Measurements from ENCODE around the gene NR2C1.

- TF ChIP-seq, protein P1, sequence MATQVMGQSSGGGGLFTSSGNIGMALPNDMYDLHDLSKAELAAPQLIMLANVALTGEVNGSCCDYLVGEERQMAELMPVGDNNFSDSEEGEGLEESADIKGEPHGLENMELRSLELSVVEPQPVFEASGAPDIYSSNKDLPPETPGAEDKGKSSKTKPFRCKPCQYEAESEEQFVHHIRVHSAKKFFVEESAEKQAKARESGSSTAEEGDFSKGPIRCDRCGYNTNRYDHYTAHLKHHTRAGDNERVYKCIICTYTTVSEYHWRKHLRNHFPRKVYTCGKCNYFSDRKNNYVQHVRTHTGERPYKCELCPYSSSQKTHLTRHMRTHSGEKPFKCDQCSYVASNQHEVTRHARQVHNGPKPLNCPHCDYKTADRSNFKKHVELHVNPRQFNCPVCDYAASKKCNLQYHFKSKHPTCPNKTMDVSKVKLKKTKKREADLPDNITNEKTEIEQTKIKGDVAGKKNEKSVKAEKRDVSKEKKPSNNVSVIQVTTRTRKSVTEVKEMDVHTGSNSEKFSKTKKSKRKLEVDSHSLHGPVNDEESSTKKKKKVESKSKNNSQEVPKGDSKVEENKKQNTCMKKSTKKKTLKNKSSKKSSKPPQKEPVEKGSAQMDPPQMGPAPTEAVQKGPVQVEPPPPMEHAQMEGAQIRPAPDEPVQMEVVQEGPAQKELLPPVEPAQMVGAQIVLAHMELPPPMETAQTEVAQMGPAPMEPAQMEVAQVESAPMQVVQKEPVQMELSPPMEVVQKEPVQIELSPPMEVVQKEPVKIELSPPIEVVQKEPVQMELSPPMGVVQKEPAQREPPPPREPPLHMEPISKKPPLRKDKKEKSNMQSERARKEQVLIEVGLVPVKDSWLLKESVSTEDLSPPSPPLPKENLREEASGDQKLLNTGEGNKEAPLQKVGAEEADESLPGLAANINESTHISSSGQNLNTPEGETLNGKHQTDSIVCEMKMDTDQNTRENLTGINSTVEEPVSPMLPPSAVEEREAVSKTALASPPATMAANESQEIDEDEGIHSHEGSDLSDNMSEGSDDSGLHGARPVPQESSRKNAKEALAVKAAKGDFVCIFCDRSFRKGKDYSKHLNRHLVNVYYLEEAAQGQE (IDR thresholded peaks at IDR 0.05; ENCODE audit: low read depth), result no peak
- no peak for TF ChIP-seq CREB1 (IDR thresholded peaks at IDR 0.05; ENCODE audit: low read depth)
- TF ChIP-seq, protein P2, sequence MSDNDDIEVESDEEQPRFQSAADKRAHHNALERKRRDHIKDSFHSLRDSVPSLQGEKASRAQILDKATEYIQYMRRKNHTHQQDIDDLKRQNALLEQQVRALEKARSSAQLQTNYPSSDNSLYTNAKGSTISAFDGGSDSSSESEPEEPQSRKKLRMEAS (IDR thresholded peaks at IDR 0.05), result no peak
- TF ChIP-seq FOXM1 (IDR thresholded peaks at IDR 0.05; ENCODE audit: borderline replicate concordance, low read depth), result no peak
- no peak for TF ChIP-seq EP300 (IDR thresholded peaks at IDR 0.05; ENCODE audit: borderline replicate concordance)
- no peak for TF ChIP-seq TAF1 (IDR thresholded peaks at IDR 0.05; ENCODE audit: low read depth)
- TF ChIP-seq NFIC (IDR thresholded peaks at IDR 0.05), result no peak
- TF ChIP-seq YY1 (IDR thresholded peaks at IDR 0.05; ENCODE audit: low read depth), result no peak
- TF ChIP-seq CEBPB (IDR thresholded peaks at IDR 0.05), result no peak
- no peak for TF ChIP-seq RAD21 (IDR thresholded peaks at IDR 0.05; ENCODE audit: low read depth)
- no peak for TF ChIP-seq TEAD4 (IDR thresholded peaks at IDR 0.05)
- TF ChIP-seq EGR1 (IDR thresholded peaks at IDR 0.05), result no peak
- no peak for TF ChIP-seq ZBTB7A (IDR thresholded peaks at IDR 0.05; ENCODE audit: low read depth)
These were observed 100.2 kb downstream of the NR2C1 start for GRCh38 chr12:94973221-94973620.

All from Ishikawa (cell line).